Esophagus mucosa (tissue), 1 donor: ENCODE results near the gene SYCP2L. TPM values are rescaled to one million over a fixed set of nuclear protein-coding genes. Genes with fewer than 3 reads are reported as not detected.

Experiments
- ATAC-seq: fragments of 200-7000 bp; cut with Tn5 transposase; one replicate; pipeline ENCODE4 v1.9.1; 2020
- total RNA-seq: library from RNA; stranded (reverse); gene quantifications from one replicate; pipeline ENCODE4 v1.2.4, GENCODE V29; 2023
- donor health status: DM: yes; HTN: yes; CAD: no.

The SYCP2L gene
- total RNA-seq, 1 donor from 2014 or later = not detected

DNA sequence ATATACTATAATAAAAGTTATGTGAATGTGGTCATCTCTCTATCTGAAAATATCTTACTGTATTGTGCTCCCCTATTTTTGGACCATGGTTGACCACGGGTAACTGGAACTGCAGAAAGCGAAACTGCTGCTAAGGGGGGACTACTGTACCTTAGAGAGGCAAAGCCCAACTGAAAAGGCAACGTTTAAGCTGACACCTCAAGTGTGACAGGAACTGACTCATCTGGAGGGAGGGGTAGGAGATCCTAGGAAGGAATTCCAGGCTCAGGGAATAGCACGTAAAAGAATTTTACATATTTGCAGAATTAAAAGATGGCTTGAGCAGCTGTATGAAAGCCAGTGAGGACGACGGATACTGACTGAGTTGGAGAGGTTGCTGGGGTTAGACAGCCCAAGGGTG is 122.5 kb downstream of the SYCP2L start:
- no peak for ATAC-seq

DNA sequence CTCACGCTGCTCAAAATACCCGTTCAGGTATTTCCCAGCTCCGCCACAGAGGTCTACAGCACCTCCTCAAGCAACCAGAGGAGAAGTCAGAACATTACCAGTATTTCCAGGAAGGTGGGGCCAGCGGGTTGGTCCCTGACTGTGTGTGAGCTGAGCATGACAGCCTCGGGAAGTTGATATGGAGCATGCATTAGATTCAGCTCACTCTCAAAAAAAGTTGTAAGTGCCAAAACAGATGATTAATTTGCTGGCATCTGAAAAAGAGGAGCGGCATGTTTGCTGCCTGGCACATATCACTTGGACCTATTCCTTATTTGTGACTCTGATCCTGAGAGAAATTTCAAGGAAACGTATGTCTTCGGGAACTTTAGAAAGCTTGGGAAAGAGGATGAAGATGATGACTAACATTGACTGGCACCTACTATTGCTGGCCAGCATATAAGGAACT is 125.0 kb downstream of the SYCP2L start:
- peak; percentile 68 for ATAC-seq

DNA sequence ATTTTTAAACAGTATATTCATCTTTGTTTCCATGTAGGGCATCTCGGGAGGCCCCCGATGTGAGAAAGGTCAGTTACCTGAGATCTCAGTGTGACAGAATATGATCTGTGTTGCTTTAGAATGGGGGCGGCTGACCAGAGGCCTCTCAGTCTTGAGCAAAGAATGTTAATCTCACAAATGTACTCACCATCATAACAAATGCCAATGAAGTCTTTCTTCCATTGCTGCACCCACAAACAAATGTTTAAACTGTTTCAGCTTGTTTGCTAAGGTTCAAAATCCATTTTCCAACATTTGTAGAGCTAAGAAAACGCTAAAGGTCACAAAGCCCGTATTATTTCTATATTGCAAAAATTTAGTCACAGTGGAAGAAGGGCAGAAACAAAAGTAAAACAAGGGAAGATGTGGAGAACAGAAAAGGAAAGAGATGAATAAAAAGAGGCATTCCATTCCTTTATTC is 125.5 kb downstream of the SYCP2L start:
- no peak for ATAC-seq

DNA sequence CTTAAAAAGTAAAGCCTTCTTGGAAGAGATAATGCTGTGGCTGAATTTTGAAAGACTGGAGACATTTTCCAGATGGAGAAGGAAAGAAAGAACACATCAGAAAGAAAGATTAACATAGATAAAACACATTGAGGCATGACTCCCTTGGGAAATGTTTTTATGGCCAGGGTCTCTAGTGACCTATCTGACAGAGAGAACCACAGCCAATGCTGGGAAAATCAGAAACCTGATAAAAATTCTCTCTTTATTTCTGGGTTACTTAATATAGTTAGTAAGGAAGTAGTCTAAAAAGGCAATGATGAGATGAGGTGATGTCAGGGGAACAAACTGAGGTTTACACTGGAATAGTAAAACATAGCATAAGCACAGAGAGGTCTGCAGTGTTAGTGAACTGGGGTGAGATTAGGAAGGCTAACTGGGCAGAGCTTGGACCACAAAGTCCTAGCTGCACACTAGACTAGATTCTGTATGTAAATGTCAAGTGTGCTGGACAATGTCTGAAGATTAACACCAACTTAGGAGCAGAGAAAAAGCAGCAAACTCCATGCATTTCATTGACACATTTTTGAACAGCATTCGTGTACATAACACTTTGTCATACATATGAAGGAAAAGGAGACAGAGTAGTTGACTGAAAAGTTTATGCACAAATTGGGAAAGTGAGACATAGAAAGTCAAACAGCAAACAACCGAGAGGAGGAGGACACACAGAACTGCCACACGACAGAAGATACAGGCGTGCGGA is 126.3 kb downstream of the SYCP2L start:
- no peak for ATAC-seq

DNA sequence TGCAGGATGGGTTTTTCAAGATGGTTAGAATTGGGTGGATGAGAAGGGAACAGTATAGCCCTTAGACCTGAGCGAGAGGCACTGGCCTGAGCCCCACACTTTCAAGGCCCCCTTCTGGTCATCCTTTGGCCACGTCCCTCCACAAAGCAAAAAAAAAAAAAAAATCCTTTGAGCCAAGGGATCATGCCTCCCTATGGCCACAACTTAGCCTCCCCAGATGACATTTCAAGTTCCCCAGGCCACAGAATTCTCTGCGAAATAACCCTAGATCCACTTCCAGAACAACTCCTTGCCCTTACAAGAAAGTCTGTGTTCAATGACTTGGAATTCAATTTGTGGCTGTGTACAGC is 126.8 kb downstream of the SYCP2L start:
- ATAC-seq = no peak

DNA sequence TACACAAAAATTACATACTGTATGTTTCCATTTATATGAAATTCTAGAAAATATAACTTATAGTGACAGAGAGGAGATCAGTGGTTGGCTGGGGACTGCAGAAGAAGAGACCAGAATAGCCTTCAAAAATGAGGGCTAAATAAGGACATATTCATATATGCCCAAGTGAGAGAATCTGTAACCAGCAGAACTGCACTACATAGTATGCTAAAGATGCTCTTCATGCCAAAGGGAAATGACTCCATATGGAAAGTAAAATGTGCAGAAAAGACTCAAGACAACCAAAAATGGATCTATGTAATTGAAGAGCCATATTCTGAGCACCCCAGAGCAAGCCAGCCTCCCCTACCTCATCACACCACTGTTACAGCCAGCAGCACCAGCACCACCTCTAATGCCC is 128.2 kb downstream of the SYCP2L start:
- no peak for ATAC-seq

DNA sequence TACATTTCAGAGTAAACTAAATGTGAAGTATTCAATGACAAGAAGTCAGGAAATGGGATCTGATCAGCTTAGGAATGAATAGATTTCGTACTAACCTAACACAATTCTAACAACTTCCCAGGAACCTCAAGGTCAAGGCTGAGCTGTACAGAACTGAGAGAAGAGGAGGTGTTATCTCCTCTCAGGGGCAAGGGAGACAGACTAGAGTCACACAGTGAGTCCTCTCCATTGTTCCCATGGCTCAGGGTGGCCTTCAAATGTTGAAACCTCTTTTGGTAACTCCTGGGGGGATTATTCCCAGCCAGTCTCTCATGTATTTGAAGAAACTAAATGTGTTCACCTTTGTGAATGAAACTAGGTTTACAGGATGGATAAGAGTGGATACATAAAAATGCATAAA is 129.6 kb downstream of the SYCP2L start:
- no peak for ATAC-seq

DNA sequence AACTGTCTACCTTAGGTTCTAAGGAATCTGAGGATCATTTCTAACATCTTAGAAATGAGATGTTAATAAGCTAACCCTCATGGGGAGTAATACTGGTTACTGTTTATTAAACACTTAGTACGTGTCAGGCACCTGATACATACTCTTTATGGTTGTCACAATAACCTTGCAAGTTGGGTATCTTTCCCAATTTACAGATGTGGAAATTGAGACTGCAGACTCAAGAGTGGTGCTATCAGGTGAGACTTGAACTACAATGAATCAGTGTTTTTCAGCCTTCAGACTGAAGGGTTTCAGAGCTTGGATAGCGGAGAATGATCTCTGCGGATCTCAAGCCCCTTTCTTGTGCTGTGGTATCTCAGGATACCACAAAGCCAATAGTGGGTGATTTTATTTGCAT is 130.2 kb downstream of the SYCP2L start:
- ATAC-seq = no peak

DNA sequence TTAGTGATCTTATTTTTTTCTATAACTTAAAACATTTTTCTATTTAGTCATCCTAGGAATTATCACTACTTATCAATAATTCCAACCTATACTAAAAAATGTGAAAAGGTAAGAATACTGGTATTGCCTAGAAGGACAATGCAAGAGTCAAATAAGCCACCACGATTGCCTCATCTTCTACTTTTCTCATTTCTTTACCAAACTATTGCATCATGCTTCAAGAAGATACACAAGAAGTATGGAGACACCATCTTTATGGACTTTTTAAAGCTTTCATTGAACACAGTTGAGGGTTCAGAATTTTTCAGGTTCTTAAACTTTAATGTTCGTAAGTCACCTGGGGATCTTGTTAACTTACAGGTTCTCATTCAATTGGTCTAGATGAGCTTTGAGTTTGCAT is 131.4 kb downstream of the SYCP2L start:
- no peak for ATAC-seq

DNA sequence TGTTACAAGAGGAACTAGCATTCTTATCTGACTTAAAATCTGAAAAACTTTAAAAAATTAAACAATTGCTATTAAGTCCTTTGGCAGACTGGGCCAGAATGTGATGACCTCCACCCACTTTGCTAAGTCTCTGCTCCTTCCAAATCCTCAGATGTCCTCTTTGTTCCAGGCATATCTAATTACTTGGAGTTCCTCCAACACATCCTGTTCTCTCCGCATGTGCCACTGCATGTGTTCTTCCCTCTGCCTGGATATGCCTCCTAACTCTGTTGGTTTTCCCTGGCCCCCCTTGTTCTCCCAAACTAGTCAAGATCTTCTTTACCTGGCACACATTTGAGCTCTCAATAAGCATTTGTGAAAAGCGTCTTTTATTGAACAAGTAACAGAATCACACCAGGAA is 134.2 kb downstream of the SYCP2L start:
- ATAC-seq = no peak

DNA sequence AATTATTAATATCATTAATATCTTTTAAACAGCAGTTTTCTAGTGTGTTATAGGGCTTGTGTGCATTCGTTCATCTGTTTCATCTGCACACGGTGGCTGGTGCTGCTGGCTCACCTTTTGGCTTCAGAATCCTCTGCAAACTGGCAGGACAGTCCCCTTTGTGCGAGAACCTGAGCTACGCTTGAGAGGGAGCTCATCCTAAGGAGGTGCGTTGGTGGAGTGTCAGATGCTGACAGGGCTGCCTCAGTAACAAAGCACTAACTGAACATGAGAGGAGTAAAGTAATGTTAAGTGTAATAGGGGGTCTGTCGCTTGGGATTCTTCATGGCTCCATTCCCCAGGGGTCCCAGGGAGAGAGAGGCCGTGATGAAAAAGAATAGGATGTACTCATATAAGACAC is 134.9 kb downstream of the SYCP2L start:
- no peak for ATAC-seq

DNA sequence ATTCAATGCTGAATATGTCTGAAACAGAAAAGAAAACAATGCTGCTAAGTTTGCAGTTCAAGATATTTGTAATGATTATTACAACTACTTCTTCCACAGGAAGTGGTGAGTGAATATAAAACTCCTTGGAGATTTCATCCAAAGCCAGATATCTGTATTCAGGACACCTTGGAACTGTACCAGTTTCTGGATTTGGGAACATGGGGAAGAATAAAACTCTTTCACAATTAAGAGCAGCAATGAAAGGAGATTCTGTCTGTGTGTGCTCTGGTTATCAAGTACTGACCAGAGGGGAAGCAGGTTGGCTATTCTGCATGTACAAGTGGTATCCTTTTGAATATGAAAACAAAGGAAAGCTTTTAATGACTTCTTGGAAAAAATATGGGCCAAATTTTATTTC is 136.2 kb downstream of the SYCP2L start:
- no peak for ATAC-seq

Other genes with a start within 250 kb of the SYCP2L start
- gene C6orf52, start 192.4 kb upstream of the SYCP2L start, total RNA-seq = 0.84 TPM
- 15.3 TPM for gene PAK1IP1, start 192.1 kb upstream of the SYCP2L start, total RNA-seq
- gene TMEM14C, start 164.0 kb upstream of the SYCP2L start, total RNA-seq = 64.5 TPM
- gene TMEM14B, start 139.2 kb upstream of the SYCP2L start, total RNA-seq = 49.3 TPM
- not detected for gene MAK, start 48.5 kb upstream of the SYCP2L start, total RNA-seq
- not detected for gene GCM2, start 5.0 kb upstream of the SYCP2L start, total RNA-seq
- gene ELOVL2, start 157.3 kb downstream of the SYCP2L start, total RNA-seq = 0.04 TPM
- gene SMIM13, start 206.8 kb downstream of the SYCP2L start, total RNA-seq = 5.5 TPM
- not detected for gene ERVFRD-1, start 224.7 kb downstream of the SYCP2L start, total RNA-seq